ENCODE measurements around the gene NANS. TPM values are rescaled to one million over a fixed set of nuclear protein-coding genes. Genes with fewer than 3 reads are reported as not detected.
"Not testable (repeated sequence)": the region's sequence is repeated elsewhere in the genome, so short reads cannot be mapped to it uniquely, and the experiment has no call there.

Gene NANS
- total and polyA plus RNA-seq, 2 donors = 32.8 to 35.3 TPM

GRCh38 chr9:98129451-98129881 is 72.9 kb downstream of the NANS start:
- DNase-seq (ENCODE audit: extremely low spot score) = no peak
- no peak overlapping the region for H3K4me3 ChIP-seq (ENCODE audit: low read depth, low read length)
- WGBS = 86% methylated on average over 10 of the region's 10 CpGs
- no peaks in the 10 kb centered on the region for H3K4me1 ChIP-seq (ENCODE audit: insufficient read depth)
- H3K27ac ChIP-seq (ENCODE audit: low read depth) = no peak overlapping the region
- H3K36me3 ChIP-seq (ENCODE audit: insufficient read depth) = no peaks in the 10 kb centered on the region

GRCh38 chr9:98130060-98130459 is 73.5 kb downstream of the NANS start:
- not testable (repeated sequence) for H3K4me3 ChIP-seq (ENCODE audit: low read depth, low read length); DNase-seq (ENCODE audit: extremely low spot score); H3K36me3 ChIP-seq (ENCODE audit: insufficient read depth); H3K4me1 ChIP-seq (ENCODE audit: insufficient read depth); H3K27ac ChIP-seq (ENCODE audit: low read depth)
- WGBS = 97% methylated on average over 4 of the region's 4 CpGs

- WGBS = 78% methylated on average over 13 of the region's 13 CpGs
- no peaks in the 10 kb centered on the region for H3K36me3 ChIP-seq (ENCODE audit: insufficient read depth)
- H3K4me3 ChIP-seq (ENCODE audit: low read depth, low read length) = no peak overlapping the region
- no peaks in the 10 kb centered on the region for H3K4me1 ChIP-seq (ENCODE audit: insufficient read depth)
- no peak overlapping the region for H3K27ac ChIP-seq (ENCODE audit: low read depth)
- no peak for DNase-seq (ENCODE audit: extremely low spot score)
Observed at GRCh38 chr9:98130576-98131228, 74.2 kb downstream of the NANS start.

- WGBS = 73% methylated on average over 9 of the region's 9 CpGs
- no peak overlapping the region for H3K4me3 ChIP-seq (ENCODE audit: low read depth, low read length)
- H3K36me3 ChIP-seq (ENCODE audit: insufficient read depth) = no peaks in the 10 kb centered on the region
- H3K4me1 ChIP-seq (ENCODE audit: insufficient read depth) = no peaks in the 10 kb centered on the region
- H3K27ac ChIP-seq (ENCODE audit: low read depth) = no peak overlapping the region
- no peak for DNase-seq (ENCODE audit: extremely low spot score)
Observed at GRCh38 chr9:98132158-98132557, 75.6 kb downstream of the NANS start.

Small RNA genes lying within 50 kb of the gene (small RNA-seq; reads per million reads assigned to genes)
- gene RF00017 (not detected), gene RNU6-918P (not detected)

Other genes starting within 250 kb of the NANS start
- gene FOXE1, start 203.5 kb upstream of the NANS start, total RNA-seq = not detected
- not detected for gene FOXE1, start 203.5 kb upstream of the NANS start, polyA plus RNA-seq
- gene TRMO, start 134.2 kb upstream of the NANS start, total RNA-seq = 17.2 TPM
- 9.9 TPM for gene TRMO, start 134.2 kb upstream of the NANS start, polyA plus RNA-seq
- 8.3 TPM for gene HEMGN, start 118.6 kb upstream of the NANS start, total RNA-seq
- gene HEMGN, start 118.6 kb upstream of the NANS start, polyA plus RNA-seq = not detected
- 11.3 TPM for gene ANP32B, start 73.4 kb upstream of the NANS start, total RNA-seq
- gene ANP32B, start 73.4 kb upstream of the NANS start, polyA plus RNA-seq = 135 TPM
- 4.2 TPM for gene TRIM14, start 62.5 kb downstream of the NANS start, total RNA-seq
- 8.5 TPM for gene TRIM14, start 62.5 kb downstream of the NANS start, polyA plus RNA-seq
- 4.1 TPM for gene CORO2A, start 135.9 kb downstream of the NANS start, total RNA-seq
- gene CORO2A, start 135.9 kb downstream of the NANS start, polyA plus RNA-seq = 3.4 TPM
- 4.4 TPM for gene TBC1D2, start 198.9 kb downstream of the NANS start, total RNA-seq
- 15.2 TPM for gene TBC1D2, start 198.9 kb downstream of the NANS start, polyA plus RNA-seq

Data from urinary bladder (tissue), 4 donors.